Endothelial cell of umbilical vein (primary cell): ENCODE data around the gene CTSH. TPM values are rescaled to one million over a fixed set of nuclear protein-coding genes. Genes with fewer than 3 reads are reported as not detected.

Experiments
- BruUV-seq: library from RNA; stranded (reverse); fragments of 400-500 nt; replicated peaks from 2 replicates; lab custom pipeline; 2021; lab: Mats Ljungman, UMichigan
- CTCF ChIA-PET: fragments of 300-600, 350-600 bp; sonication (Branson Sonifier 250); formaldehyde crosslinking; loops from one replicate; lab custom pipeline; 2021; ENCODE audit warnings: antibody characterized with exemption, inconsistent platforms; lab: Charles Lee
- POLR2A ChIA-PET: fragments of 300-600, 350-600 bp; sonication (Branson Sonifier 250); formaldehyde crosslinking; loops from one replicate; lab custom pipeline; 2021; ENCODE audit warnings: antibody characterized with exemption, inconsistent platforms; lab: Charles Lee
- DNase-seq: peaks from one replicate; pipeline ENCODE4 v3.0.0-alpha.2; 2011; ENCODE audit warnings: low read depth, low spot score
- FAIRE-seq: peaks from 2 replicates; lab custom pipeline; 2011; peaks lifted over from hg19 to GRCh38; lab: Jason Lieb, UNC
- H2AFZ ChIP-seq: 2 replicates; pipeline ENCODE4 v1.6.0; 2012; ENCODE audit warnings: low read depth, low read length, control low read depth, inconsistent platforms
- H3K27ac ChIP-seq: 2 replicates; pipeline ENCODE4 v1.5.1; 2011; ENCODE audit warnings: low read depth, mild to moderate bottlenecking, control low read depth, low read length, moderate library complexity; ENCODE audit not compliant: insufficient read depth
- H3K27me3 ChIP-seq, 2 experiments: 2 replicates each; pipeline versions ENCODE4 v1.6.0 to v1.6.1; 2011; ENCODE audit warnings: low read length in 2 of 2, mixed read lengths in 1 of 2; ENCODE audit not compliant: control insufficient read depth in 2 of 2, insufficient read depth in 2 of 2
- H3K36me3 ChIP-seq, 2 experiments: 2 replicates in 1 of 2; 3 replicates in 1 of 2; pipeline ENCODE4 v1.5.1; 2011; ENCODE audit warnings: low read length in 2 of 2, mild to moderate bottlenecking in 1 of 2, moderate library complexity in 1 of 2; ENCODE audit not compliant: control insufficient read depth in 2 of 2, insufficient read depth in 2 of 2; ENCODE audit errors: extremely low read depth in 1 of 2
- H3K4me1 ChIP-seq: 3 replicates; pipeline ENCODE4 v1.5.1; 2011; ENCODE audit warnings: mild to moderate bottlenecking, low read length; ENCODE audit not compliant: control insufficient read depth, insufficient read depth; ENCODE audit errors: extremely low read depth
- H3K4me2 ChIP-seq: 2 replicates; pipeline ENCODE4 v1.6.1; 2011; ENCODE audit warnings: low read length, control low read depth, mixed read lengths; ENCODE audit not compliant: insufficient read depth
- H3K4me3 ChIP-seq, 3 experiments: fragments of 200-600 bp in 1 of 3; sonication (generic), shearing (Covaris generic) in 1 of 3; replicated peaks in 1 of 3; 2 replicates each; pipeline ENCODE4 v1.5.1; 2011 to 2016; ENCODE audit warnings: control low read depth in 3 of 3, low read length in 3 of 3, mild to moderate bottlenecking in 2 of 3, inconsistent platforms in 1 of 3, low read depth in 1 of 3, moderate library complexity in 1 of 3; ENCODE audit not compliant: insufficient read depth in 1 of 3
- H3K79me2 ChIP-seq: 2 replicates; pipeline ENCODE4 v1.6.0; 2012; ENCODE audit warnings: low read length, inconsistent platforms; ENCODE audit not compliant: control insufficient read depth, insufficient read depth
- H3K9ac ChIP-seq: replicated peaks from 2 replicates; pipeline ENCODE3; 2011; ENCODE audit warnings: low read length, control low read depth; ENCODE audit not compliant: insufficient read depth; ENCODE audit errors: extremely low read depth
- H3K9me1 ChIP-seq: replicated peaks from 3 replicates; pipeline ENCODE4 v1.6.0; 2011; ENCODE audit warnings: mild to moderate bottlenecking, low read length; ENCODE audit not compliant: control insufficient read depth, insufficient read depth; ENCODE audit errors: extremely low read depth
- H3K9me3 ChIP-seq: replicated peaks from 2 replicates; pipeline ENCODE4 v1.5.1; 2012; ENCODE audit warnings: low read length, inconsistent platforms; ENCODE audit not compliant: control insufficient read depth, insufficient read depth
- H4K20me1 ChIP-seq: replicated peaks from 2 replicates; pipeline ENCODE3; 2011; ENCODE audit warnings: mild to moderate bottlenecking, low read length; ENCODE audit not compliant: control insufficient read depth, insufficient read depth; ENCODE audit errors: extremely low read depth
- EZH2 ChIP-seq: IDR thresholded peaks from 2 replicates; pipeline ENCODE4 v1.6.1; 2012; ENCODE audit warnings: borderline replicate concordance, low read depth, mild to moderate bottlenecking, moderate library complexity, low read length, inconsistent platforms; ENCODE audit not compliant: severe bottlenecking
- FOS ChIP-seq: IDR thresholded peaks from 2 replicates; pipeline ENCODE4 v1.6.1; 2011; ENCODE audit warnings: mild to moderate bottlenecking, low read length, moderate library complexity, borderline replicate concordance; ENCODE audit not compliant: insufficient read depth
- GATA2 ChIP-seq: IDR thresholded peaks from 2 replicates; pipeline ENCODE4 v1.7.0; 2011; ENCODE audit warnings: low read depth, mild to moderate bottlenecking, moderate library complexity, mixed read lengths, low read length; ENCODE audit not compliant: insufficient read length, insufficient read depth
- JUN ChIP-seq: IDR thresholded peaks from 2 replicates; pipeline ENCODE4 v1.6.1; 2011; ENCODE audit warnings: borderline replicate concordance, low read depth; ENCODE audit not compliant: insufficient read length, insufficient read depth
- MYC ChIP-seq: IDR thresholded peaks from one replicate; pipeline ENCODE4 v1.6.1; 2011; ENCODE audit warnings: mild to moderate bottlenecking, low read depth, low read length
- POLR2A ChIP-seq: IDR thresholded peaks from 2 replicates; pipeline ENCODE4 v1.6.1; 2012; ENCODE audit warnings: low read depth, mild to moderate bottlenecking, control low read depth, low read length
- POLR2AphosphoS5 ChIP-seq: IDR thresholded peaks from 2 replicates; pipeline ENCODE4 v1.6.1; 2012; ENCODE audit warnings: low read depth, mild to moderate bottlenecking, control low read depth, low read length, moderate library complexity; ENCODE audit not compliant: insufficient read depth
- dilution Hi-C: fragments of 300-500 bp; cut with MboI; formaldehyde crosslinking; loops from one replicate; pipeline ENCODE4 v1.15.0; 2019; ENCODE audit warnings: low sequenced_read_pairs; ENCODE audit not compliant: extremely low pct_ligation_motif_present
- intact Hi-C: fragments of 100-400 bp; cut with micrococcal nuclease; formaldehyde crosslinking; loops from one replicate; pipeline ENCODE4 v1.10.0; 2022
- polyA plus RNA-seq, 4 experiments: library from polyadenylated mRNA; depleted of rRNA in 3 of 4; stranded (reverse) in 3 of 4; unstranded in 1 of 4; fragments of >200 nt; gene quantifications; 2 replicates each; pipeline versions ENCODE4 v1.2.1 to v1.2.3, GENCODE V29; 2011 to 2012; ENCODE audit warnings: missing spikeins in 1 of 4
- total RNA-seq: library from RNA; stranded (reverse); gene quantifications from 2 replicates; pipeline ENCODE4 v1.2.3, GENCODE V29; 2021
- TF ChIP-seq, protein P1 (sequence below), 2 donors: IDR thresholded peaks; 1 replicate in 1 of 2; 2 replicates in 1 of 2; pipeline ENCODE4 v1.5.1; 2011; ENCODE audit warnings: low read length in 2 of 2, mild to moderate bottlenecking in 2 of 2, moderate library complexity in 2 of 2, control low read depth in 1 of 2, inconsistent platforms in 1 of 2, low read depth in 1 of 2; ENCODE audit not compliant: insufficient read depth in 1 of 2; ENCODE audit errors: extremely low read depth in 1 of 2

The CTSH gene
- total and polyA plus RNA-seq, 2 donors (not counting 3 experiments of a cell fraction or from before 2014, with no cell fraction given), result 7.0 to 7.4 TPM

DNA sequence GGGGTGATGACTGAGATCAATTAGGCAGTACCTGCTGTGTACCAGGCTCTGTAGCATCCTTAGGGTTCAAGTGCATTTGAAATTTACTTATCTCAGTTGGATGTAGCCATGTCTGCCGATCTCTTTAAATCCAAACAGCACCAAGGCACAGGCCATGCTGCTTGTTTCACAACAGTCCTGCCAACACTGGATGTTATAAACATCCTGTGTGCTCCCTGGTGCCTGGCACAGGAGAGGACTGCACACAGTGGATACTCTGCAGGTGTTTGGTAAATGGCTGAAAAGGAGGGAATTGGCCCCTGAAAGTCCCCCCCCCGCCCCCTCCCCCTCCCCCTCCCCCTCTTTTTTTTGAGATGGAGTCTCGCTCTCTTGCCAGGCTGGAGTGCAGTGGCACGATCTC, 27.0 kb downstream of the CTSH start:
- no peak for TF ChIP-seq GATA2
- TF ChIP-seq POLR2AphosphoS5, result no peak
- TF ChIP-seq FOS, result no peak
- TF ChIP-seq POLR2A, result no peak
- TF ChIP-seq MYC, result no peak
- no peak for TF ChIP-seq EZH2
- TF ChIP-seq JUN, result no peak
- TF ChIP-seq, protein P1, sequence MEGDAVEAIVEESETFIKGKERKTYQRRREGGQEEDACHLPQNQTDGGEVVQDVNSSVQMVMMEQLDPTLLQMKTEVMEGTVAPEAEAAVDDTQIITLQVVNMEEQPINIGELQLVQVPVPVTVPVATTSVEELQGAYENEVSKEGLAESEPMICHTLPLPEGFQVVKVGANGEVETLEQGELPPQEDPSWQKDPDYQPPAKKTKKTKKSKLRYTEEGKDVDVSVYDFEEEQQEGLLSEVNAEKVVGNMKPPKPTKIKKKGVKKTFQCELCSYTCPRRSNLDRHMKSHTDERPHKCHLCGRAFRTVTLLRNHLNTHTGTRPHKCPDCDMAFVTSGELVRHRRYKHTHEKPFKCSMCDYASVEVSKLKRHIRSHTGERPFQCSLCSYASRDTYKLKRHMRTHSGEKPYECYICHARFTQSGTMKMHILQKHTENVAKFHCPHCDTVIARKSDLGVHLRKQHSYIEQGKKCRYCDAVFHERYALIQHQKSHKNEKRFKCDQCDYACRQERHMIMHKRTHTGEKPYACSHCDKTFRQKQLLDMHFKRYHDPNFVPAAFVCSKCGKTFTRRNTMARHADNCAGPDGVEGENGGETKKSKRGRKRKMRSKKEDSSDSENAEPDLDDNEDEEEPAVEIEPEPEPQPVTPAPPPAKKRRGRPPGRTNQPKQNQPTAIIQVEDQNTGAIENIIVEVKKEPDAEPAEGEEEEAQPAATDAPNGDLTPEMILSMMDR (IDR thresholded peaks at IDR 0.05; ENCODE audit: extremely low read depth in 1 of 2, insufficient read depth in 1 of 2, low read depth in 1 of 2, low read length in 2 of 2), result no peak
- H3K4me3 ChIP-seq, result no peak overlapping the region
- no peak overlapping the region for H3K9ac ChIP-seq
- no peaks in the 10 kb centered on the region for H4K20me1 ChIP-seq
- no peaks in the 10 kb centered on the region for H3K9me1 ChIP-seq
- no peaks in the 10 kb centered on the region for H3K27me3 ChIP-seq
- CTCF ChIA-PET, result no interaction called here
- POLR2A ChIA-PET, result no interaction called here
- FAIRE-seq (no peak), DNase-seq (no peak)
- peaks cover 3% of the 10 kb centered on the region for H3K79me2 ChIP-seq
- dilution Hi-C loops (no loop called here), intact Hi-C loops (no loop called here)
- H3K9me3 ChIP-seq, result no peaks in the 10 kb centered on the region
- peaks cover 25 to 37% of the 10 kb centered on the region in 2 experiments for H3K36me3 ChIP-seq
- H3K27ac ChIP-seq, result no peak overlapping the region
- H3K4me1 ChIP-seq, result no peaks in the 10 kb centered on the region
- no TSS peak for BruUV-seq
- no peak overlapping the region for H3K4me2 ChIP-seq
- no peak overlapping the region for H2AFZ ChIP-seq
